SK-N-SH treated with all-trans-retinoic acid at 6 μM for 48 hours (cell line): ENCODE results near the gene RCCD1.

ENCODE experiments used
- ATAC-seq: fragments of 200-7000 bp; cut with Tn5 transposase; 3 replicates; pipeline ENCODE4 v1.9.1; 2020; ENCODE audit warnings: mild to moderate bottlenecking, moderate library complexity
- ARNTL ChIP-seq: fragments of 450-650 bp; formaldehyde crosslinking; IDR thresholded peaks from 2 replicates; pipeline ENCODE4 v1.5.0; 2020; ENCODE audit warnings: low read depth, mild to moderate bottlenecking, moderate library complexity, borderline replicate concordance
- BACH2 ChIP-seq: fragments of 250-450 bp; sonication (Bioruptor Pico); IDR thresholded peaks from 2 replicates; pipeline ENCODE4 v1.9.0; 2021; ENCODE audit warnings: mild to moderate bottlenecking, borderline replicate concordance
- CSDC2 ChIP-seq: fragments of 250-450 bp; sonication (Bioruptor Pico); IDR thresholded peaks from 2 replicates; pipeline ENCODE4 v1.5.0; 2020; ENCODE audit warnings: mild to moderate bottlenecking, moderate library complexity
- ESRRG ChIP-seq: fragments of 250-450 bp; sonication (Bioruptor Pico); IDR thresholded peaks from 2 replicates; pipeline ENCODE4 v1.6.1; 2021; ENCODE audit warnings: mild to moderate bottlenecking
- GLIS3 ChIP-seq: fragments of 250-450 bp; sonication (Bioruptor Pico); IDR thresholded peaks from 2 replicates; pipeline ENCODE4 v1.5.0; 2020; ENCODE audit warnings: mild to moderate bottlenecking, moderate library complexity
- OSR1 ChIP-seq: fragments of 250-450 bp; sonication (Bioruptor Pico); IDR thresholded peaks from 2 replicates; pipeline ENCODE4 v1.8.0; 2022; ENCODE audit warnings: moderate library complexity, mild to moderate bottlenecking, inconsistent platforms
- PPARA ChIP-seq: fragments of 250-450 bp; sonication (Bioruptor Pico); IDR thresholded peaks from 2 replicates; pipeline ENCODE4 v1.5.0; 2020; ENCODE audit warnings: mild to moderate bottlenecking, borderline replicate concordance
- RARB ChIP-seq: fragments of 250-450 bp; sonication (Bioruptor Pico); IDR thresholded peaks from 2 replicates; pipeline ENCODE4 v1.8.0; 2021; ENCODE audit warnings: mild to moderate bottlenecking, moderate library complexity
- SNAI2 ChIP-seq: fragments of 250-450 bp; sonication (Bioruptor Pico); IDR thresholded peaks from 2 replicates; pipeline ENCODE4 v1.5.0; 2020; ENCODE audit warnings: mild to moderate bottlenecking, moderate library complexity
- TCF4 ChIP-seq: fragments of 250-450 bp; sonication (Bioruptor Pico); IDR thresholded peaks from 2 replicates; pipeline ENCODE4 v1.8.0; 2021; ENCODE audit warnings: mild to moderate bottlenecking, moderate library complexity, borderline replicate concordance
- TOX ChIP-seq: fragments of 250-450 bp; sonication (Bioruptor Pico); IDR thresholded peaks from 2 replicates; pipeline ENCODE4 v1.8.0; 2021; ENCODE audit warnings: mild to moderate bottlenecking, moderate library complexity, borderline replicate concordance
- ZC3H10 ChIP-seq: fragments of 250-450 bp; sonication (Bioruptor Pico); IDR thresholded peaks from 2 replicates; pipeline ENCODE4 v1.5.1; 2021; ENCODE audit warnings: mild to moderate bottlenecking, moderate library complexity
- ZFP3 ChIP-seq: fragments of 250-450 bp; sonication (Bioruptor Pico); IDR thresholded peaks from 2 replicates; pipeline ENCODE4 v1.5.0; 2020; ENCODE audit warnings: mild to moderate bottlenecking, moderate library complexity
- ZFP30 ChIP-seq: fragments of 450-650 bp; formaldehyde crosslinking; IDR thresholded peaks from 2 replicates; pipeline ENCODE4 v1.5.0; 2022; ENCODE audit warnings: mild to moderate bottlenecking, moderate library complexity
- ZNF565 ChIP-seq: fragments of 450-650 bp; formaldehyde crosslinking; conservative IDR thresholded peaks from 2 replicates; pipeline ENCODE4 v1.5.0; 2020; ENCODE audit warnings: low read depth, mild to moderate bottlenecking, moderate library complexity
- ZNF70 ChIP-seq: fragments of 450-650 bp; formaldehyde crosslinking; IDR thresholded peaks from 2 replicates; pipeline ENCODE4 v1.5.0; 2020; ENCODE audit warnings: mild to moderate bottlenecking, moderate library complexity
- ZNF8 ChIP-seq: fragments of 450-650 bp; formaldehyde crosslinking; IDR thresholded peaks from 2 replicates; pipeline ENCODE4 v1.5.0; 2020; ENCODE audit warnings: mild to moderate bottlenecking, moderate library complexity
- TF ChIP-seq, protein P1 (sequence below): fragments of 250-450 bp; sonication (Bioruptor Pico); IDR thresholded peaks from 2 replicates; pipeline ENCODE4 v1.5.0; 2020; ENCODE audit warnings: mild to moderate bottlenecking, moderate library complexity
- TF ChIP-seq, protein P2 (sequence below): fragments of 250-450 bp; sonication (Bioruptor Pico); IDR thresholded peaks from 2 replicates; pipeline ENCODE4 v1.8.0; 2021; ENCODE audit warnings: low read depth, mild to moderate bottlenecking, moderate library complexity, borderline replicate concordance
- TF ChIP-seq, protein P3 (sequence below): fragments of 250-450 bp; sonication (Bioruptor Pico); IDR thresholded peaks from 2 replicates; pipeline ENCODE4 v1.5.1; 2020; ENCODE audit warnings: low read depth, mild to moderate bottlenecking, moderate library complexity
- TF ChIP-seq, protein P4 (sequence below): fragments of 250-450 bp; sonication (Bioruptor Pico); IDR thresholded peaks from 2 replicates; pipeline ENCODE4 v1.5.1; 2021; ENCODE audit warnings: mild to moderate bottlenecking, moderate library complexity
- TF ChIP-seq, protein P5 (sequence below): fragments of 250-450 bp; sonication (Bioruptor Pico); IDR thresholded peaks from 2 replicates; pipeline ENCODE4 v1.8.0; 2020; ENCODE audit warnings: mild to moderate bottlenecking, moderate library complexity, borderline replicate concordance

The RCCD1 gene

DNA sequence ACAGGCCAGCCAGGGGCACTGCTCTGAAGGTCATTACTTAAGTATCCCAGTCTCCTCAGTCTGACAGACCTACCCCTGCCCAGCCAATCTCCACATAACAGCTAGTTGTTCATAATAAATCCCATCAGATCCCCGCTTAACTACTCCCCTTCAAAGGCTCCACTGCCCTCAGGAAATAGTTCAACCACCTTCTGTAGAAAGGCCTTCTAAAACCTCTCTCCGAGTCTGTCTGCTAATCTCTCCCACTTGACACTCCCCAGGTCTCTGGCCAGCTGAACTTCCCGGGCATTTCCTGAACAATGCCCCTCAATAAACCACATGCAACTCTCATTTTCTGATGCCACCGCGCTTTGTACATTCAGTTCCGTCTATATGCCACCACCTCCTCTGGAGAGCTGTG lies 33.6 kb downstream of the RCCD1 start:
- TF ChIP-seq ZNF70 (CRISPR knock-in tag) (no peak), SNAI2 (CRISPR knock-in tag) (no peak), ZNF565 (CRISPR knock-in tag) (no peak), ZFP3 (CRISPR knock-in tag) (no peak), ZNF8 (CRISPR knock-in tag) (no peak), BACH2 (CRISPR knock-in tag) (no peak), ZC3H10 (CRISPR knock-in tag) (no peak), OSR1 (CRISPR knock-in tag) (no peak), TCF4 (CRISPR knock-in tag) (no peak), PPARA (CRISPR knock-in tag) (no peak), GLIS3 (CRISPR knock-in tag) (no peak), CSDC2 (CRISPR knock-in tag) (no peak), ESRRG (no peak), ZFP30 (CRISPR knock-in tag) (no peak), TOX (CRISPR knock-in tag) (no peak), ARNTL (CRISPR knock-in tag) (no peak)
- TF ChIP-seq, protein P1, sequence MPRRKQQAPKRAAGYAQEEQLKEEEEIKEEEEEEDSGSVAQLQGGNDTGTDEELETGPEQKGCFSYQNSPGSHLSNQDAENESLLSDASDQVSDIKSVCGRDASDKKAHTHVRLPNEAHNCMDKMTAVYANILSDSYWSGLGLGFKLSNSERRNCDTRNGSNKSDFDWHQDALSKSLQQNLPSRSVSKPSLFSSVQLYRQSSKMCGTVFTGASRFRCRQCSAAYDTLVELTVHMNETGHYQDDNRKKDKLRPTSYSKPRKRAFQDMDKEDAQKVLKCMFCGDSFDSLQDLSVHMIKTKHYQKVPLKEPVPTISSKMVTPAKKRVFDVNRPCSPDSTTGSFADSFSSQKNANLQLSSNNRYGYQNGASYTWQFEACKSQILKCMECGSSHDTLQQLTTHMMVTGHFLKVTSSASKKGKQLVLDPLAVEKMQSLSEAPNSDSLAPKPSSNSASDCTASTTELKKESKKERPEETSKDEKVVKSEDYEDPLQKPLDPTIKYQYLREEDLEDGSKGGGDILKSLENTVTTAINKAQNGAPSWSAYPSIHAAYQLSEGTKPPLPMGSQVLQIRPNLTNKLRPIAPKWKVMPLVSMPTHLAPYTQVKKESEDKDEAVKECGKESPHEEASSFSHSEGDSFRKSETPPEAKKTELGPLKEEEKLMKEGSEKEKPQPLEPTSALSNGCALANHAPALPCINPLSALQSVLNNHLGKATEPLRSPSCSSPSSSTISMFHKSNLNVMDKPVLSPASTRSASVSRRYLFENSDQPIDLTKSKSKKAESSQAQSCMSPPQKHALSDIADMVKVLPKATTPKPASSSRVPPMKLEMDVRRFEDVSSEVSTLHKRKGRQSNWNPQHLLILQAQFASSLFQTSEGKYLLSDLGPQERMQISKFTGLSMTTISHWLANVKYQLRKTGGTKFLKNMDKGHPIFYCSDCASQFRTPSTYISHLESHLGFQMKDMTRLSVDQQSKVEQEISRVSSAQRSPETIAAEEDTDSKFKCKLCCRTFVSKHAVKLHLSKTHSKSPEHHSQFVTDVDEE (CRISPR knock-in tag), result no peak
- TF ChIP-seq, protein P2, sequence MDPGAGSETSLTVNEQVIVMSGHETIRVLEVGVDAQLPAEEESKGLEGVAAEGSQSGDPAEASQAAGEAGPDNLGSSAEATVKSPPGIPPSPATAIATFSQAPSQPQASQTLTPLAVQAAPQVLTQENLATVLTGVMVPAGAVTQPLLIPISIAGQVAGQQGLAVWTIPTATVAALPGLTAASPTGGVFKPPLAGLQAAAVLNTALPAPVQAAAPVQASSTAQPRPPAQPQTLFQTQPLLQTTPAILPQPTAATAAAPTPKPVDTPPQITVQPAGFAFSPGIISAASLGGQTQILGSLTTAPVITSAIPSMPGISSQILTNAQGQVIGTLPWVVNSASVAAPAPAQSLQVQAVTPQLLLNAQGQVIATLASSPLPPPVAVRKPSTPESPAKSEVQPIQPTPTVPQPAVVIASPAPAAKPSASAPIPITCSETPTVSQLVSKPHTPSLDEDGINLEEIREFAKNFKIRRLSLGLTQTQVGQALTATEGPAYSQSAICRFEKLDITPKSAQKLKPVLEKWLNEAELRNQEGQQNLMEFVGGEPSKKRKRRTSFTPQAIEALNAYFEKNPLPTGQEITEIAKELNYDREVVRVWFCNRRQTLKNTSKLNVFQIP (CRISPR knock-in tag), result no peak
- TF ChIP-seq, protein P3, sequence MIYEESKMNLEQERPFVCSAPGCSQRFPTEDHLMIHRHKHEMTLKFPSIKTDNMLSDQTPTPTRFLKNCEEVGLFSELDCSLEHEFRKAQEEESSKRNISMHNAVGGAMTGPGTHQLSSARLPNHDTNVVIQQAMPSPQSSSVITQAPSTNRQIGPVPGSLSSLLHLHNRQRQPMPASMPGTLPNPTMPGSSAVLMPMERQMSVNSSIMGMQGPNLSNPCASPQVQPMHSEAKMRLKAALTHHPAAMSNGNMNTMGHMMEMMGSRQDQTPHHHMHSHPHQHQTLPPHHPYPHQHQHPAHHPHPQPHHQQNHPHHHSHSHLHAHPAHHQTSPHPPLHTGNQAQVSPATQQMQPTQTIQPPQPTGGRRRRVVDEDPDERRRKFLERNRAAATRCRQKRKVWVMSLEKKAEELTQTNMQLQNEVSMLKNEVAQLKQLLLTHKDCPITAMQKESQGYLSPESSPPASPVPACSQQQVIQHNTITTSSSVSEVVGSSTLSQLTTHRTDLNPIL, result no peak
- TF ChIP-seq, protein P4, sequence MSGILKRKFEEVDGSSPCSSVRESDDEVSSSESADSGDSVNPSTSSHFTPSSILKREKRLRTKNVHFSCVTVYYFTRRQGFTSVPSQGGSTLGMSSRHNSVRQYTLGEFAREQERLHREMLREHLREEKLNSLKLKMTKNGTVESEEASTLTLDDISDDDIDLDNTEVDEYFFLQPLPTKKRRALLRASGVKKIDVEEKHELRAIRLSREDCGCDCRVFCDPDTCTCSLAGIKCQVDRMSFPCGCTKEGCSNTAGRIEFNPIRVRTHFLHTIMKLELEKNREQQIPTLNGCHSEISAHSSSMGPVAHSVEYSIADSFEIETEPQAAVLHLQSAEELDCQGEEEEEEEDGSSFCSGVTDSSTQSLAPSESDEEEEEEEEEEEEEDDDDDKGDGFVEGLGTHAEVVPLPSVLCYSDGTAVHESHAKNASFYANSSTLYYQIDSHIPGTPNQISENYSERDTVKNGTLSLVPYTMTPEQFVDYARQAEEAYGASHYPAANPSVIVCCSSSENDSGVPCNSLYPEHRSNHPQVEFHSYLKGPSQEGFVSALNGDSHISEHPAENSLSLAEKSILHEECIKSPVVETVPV (CRISPR knock-in tag), result no peak
- TF ChIP-seq, all 23 proteins: peak for 0
- ATAC-seq, result peak; percentile 70

DNA sequence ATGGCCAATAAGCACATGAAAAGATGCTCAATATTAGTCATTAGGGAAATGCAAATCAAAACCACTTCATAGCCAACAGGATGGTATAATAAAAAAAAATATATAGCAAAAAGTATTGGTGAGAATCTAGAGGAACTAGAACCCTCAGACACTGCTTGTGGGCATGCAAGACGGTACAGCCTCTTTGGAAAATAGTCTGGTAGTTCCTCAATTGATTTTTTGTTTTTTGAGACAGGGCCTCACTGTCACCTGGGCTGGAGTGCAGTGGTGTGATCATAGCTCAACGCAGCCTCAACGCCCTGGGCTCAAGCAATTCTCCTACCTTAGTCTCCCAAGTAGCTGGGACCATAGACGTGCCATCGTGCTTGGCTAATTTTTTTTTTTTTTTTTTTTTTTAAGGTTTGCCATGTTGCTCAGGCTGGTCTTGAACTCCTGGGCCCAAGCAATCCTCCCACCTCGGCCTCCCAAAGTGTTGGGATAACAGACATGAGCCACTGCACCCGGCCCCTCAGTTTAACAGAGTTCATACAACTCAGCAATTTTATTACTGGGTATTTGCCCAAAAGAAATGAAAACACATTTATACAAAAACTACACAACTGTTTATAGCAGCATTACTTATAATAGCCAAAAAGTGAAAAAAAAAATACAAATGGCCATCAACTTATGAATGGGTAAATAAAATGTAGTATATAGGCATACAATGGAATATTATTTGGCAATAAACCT lies 34.5 kb downstream of the RCCD1 start:
- no peak for TF ChIP-seq ZC3H10 (CRISPR knock-in tag)
- TF ChIP-seq RARB, result no peak
- TF ChIP-seq ARNTL (CRISPR knock-in tag), result no peak
- no peak for TF ChIP-seq PPARA (CRISPR knock-in tag)
- TF ChIP-seq, protein P2 (CRISPR knock-in tag), result no peak
- no peak for TF ChIP-seq ZNF565 (CRISPR knock-in tag)
- TF ChIP-seq ZNF70 (CRISPR knock-in tag), result no peak
- ATAC-seq, result no peak; the same call in 2 of the 3 replicates

DNA sequence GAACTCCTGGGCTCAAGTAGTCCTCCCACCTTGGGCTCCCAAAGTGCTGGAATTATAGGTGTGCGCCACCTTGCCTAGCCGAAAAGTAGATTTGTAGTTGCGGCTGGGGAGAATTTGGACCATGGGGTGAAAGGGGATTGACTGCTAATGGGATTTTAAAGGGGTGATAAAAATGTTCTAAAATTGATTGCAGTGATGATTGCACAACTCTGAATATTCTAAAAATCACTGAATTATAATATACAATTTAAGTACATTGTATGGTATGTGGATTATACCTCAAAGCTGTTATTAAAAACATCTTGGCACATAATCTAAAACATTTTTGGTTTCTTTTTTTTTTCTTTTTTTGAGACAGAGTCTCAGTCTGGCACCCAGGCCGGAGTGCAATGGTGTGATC lies 35.8 kb downstream of the RCCD1 start:
- no peak for ATAC-seq
- no peak for TF ChIP-seq ZFP30 (CRISPR knock-in tag)
- no peak for TF ChIP-seq ZC3H10 (CRISPR knock-in tag)
- TF ChIP-seq ZNF70 (CRISPR knock-in tag), result no peak
- no peak for TF ChIP-seq TOX (CRISPR knock-in tag)
- no peak for TF ChIP-seq CSDC2 (CRISPR knock-in tag)
- TF ChIP-seq, protein P5, sequence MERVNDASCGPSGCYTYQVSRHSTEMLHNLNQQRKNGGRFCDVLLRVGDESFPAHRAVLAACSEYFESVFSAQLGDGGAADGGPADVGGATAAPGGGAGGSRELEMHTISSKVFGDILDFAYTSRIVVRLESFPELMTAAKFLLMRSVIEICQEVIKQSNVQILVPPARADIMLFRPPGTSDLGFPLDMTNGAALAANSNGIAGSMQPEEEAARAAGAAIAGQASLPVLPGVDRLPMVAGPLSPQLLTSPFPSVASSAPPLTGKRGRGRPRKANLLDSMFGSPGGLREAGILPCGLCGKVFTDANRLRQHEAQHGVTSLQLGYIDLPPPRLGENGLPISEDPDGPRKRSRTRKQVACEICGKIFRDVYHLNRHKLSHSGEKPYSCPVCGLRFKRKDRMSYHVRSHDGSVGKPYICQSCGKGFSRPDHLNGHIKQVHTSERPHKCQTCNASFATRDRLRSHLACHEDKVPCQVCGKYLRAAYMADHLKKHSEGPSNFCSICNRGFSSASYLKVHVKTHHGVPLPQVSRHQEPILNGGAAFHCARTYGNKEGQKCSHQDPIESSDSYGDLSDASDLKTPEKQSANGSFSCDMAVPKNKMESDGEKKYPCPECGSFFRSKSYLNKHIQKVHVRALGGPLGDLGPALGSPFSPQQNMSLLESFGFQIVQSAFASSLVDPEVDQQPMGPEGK (CRISPR knock-in tag), result no peak
- TF ChIP-seq, protein P2 (CRISPR knock-in tag), result no peak
- TF ChIP-seq PPARA (CRISPR knock-in tag), result no peak
- TF ChIP-seq ARNTL (CRISPR knock-in tag), result no peak
- TF ChIP-seq RARB, result no peak
